Upper lobe of right lung (tissue), 1 donor: Measurements from ENCODE around the gene CATSPERD. TPM values are rescaled to one million over a fixed set of nuclear protein-coding genes. Genes with fewer than 3 reads are reported as not detected.
A peak's percentile ranks its signal among the peaks of the same experiment; 100 is the strongest.

Experiments used
- ATAC-seq: fragments of 200-7000 bp; cut with Tn5 transposase; one replicate; pipeline ENCODE4 v1.9.1; 2020; ENCODE audit warnings: mild to moderate bottlenecking, moderate library complexity
- DNase-seq: peaks from one replicate; pipeline ENCODE4 v3.0.0-alpha.2; 2020
- H3K27ac ChIP-seq: fragments of 200-600 bp; one replicate; pipeline ENCODE4 v1.8.0; 2022
- H3K27me3 ChIP-seq: fragments of 200-600 bp; one replicate; pipeline ENCODE4 v1.8.0; 2022; ENCODE audit warnings: mild to moderate bottlenecking
- H3K36me3 ChIP-seq: fragments of 200-600 bp; one replicate; pipeline ENCODE4 v1.8.0; 2022
- H3K4me1 ChIP-seq: fragments of 200-600 bp; one replicate; pipeline ENCODE4 v1.8.0; 2022
- H3K4me3 ChIP-seq: fragments of 200-600 bp; one replicate; pipeline ENCODE4 v1.8.0; 2022; ENCODE audit warnings: mild to moderate bottlenecking
- H3K9me3 ChIP-seq: fragments of 200-600 bp; one replicate; pipeline ENCODE4 v1.8.0; 2022
- CTCF ChIP-seq: fragments of 200-600 bp; IDR thresholded peaks from one replicate; pipeline ENCODE4 v1.8.0; 2022; ENCODE audit warnings: antibody characterized with exemption
- intact Hi-C: fragments of 100-400 bp; cut with DNase I; formaldehyde crosslinking; loops from one replicate; pipeline ENCODE4 v1.11.0; 2022
- total RNA-seq: library from RNA; stranded (reverse); fragmentation: NEBNext Ultra II Directional; extraction: Animal tissue kit (Norgen Biotek cat#: 25700); gene quantifications from one replicate; pipeline ENCODE4 v1.2.1, GENCODE V29; 2021
- donor health status: DM: no; HTN: yes; CAD: no; lungs with severe emphysema.

Gene CATSPERD
- total RNA-seq, 1 donor from 2014 or later, result not detected

GRCh38 chr19:5814123-5814851 is 93.8 kb downstream of the CATSPERD start:
- intact Hi-C loops, result no loop called here
- TF ChIP-seq CTCF, result no peak
- no peak for ATAC-seq
- no peaks in the 10 kb centered on the region for H3K9me3 ChIP-seq
- H3K27ac ChIP-seq, result no peak overlapping the region
- no peaks in the 10 kb centered on the region for H3K4me1 ChIP-seq
- no peak overlapping the region for H3K4me3 ChIP-seq
- DNase-seq, result no peak
- no peaks in the 10 kb centered on the region for H3K36me3 ChIP-seq
- no peaks in the 10 kb centered on the region for H3K27me3 ChIP-seq

GRCh38 chr19:5814852-5815246 is 94.4 kb downstream of the CATSPERD start:
- TF ChIP-seq CTCF, result no peak
- ATAC-seq (peak; percentile 36), DNase-seq (no peak)
- no peak overlapping the region for H3K4me3 ChIP-seq
- H3K36me3 ChIP-seq, result no peaks in the 10 kb centered on the region
- H3K4me1 ChIP-seq, result no peaks in the 10 kb centered on the region
- no peaks in the 10 kb centered on the region for H3K27me3 ChIP-seq
- intact Hi-C loops, result no loop called here
- no peaks in the 10 kb centered on the region for H3K9me3 ChIP-seq
- H3K27ac ChIP-seq, result no peak overlapping the region

GRCh38 chr19:5817218-5817617 is 96.8 kb downstream of the CATSPERD start:
- intact Hi-C loops, result no loop called here
- no peak for ATAC-seq

GRCh38 chr19:5818594-5818993 is 98.2 kb downstream of the CATSPERD start:
- ATAC-seq (no peak), DNase-seq (no peak)
- Histone ChIP-seq H3K27me3 (no peaks in the 10 kb centered on the region), H3K4me1 (no peaks in the 10 kb centered on the region), H3K27ac (no peak overlapping the region), H3K9me3 (no peaks in the 10 kb centered on the region), H3K36me3 (no peaks in the 10 kb centered on the region), H3K4me3 (no peak overlapping the region)
- intact Hi-C loops, result no loop called here
- TF ChIP-seq CTCF, result no peak

More at GRCh38 chr19:5817218-5817617, 96.8 kb downstream of the CATSPERD start:
- no peak for DNase-seq
- H3K27ac ChIP-seq, result no peak overlapping the region
- H3K9me3 ChIP-seq, result no peaks in the 10 kb centered on the region
- H3K27me3 ChIP-seq, result no peaks in the 10 kb centered on the region
- H3K4me3 ChIP-seq, result no peak overlapping the region
- H3K36me3 ChIP-seq, result no peaks in the 10 kb centered on the region
- no peak for TF ChIP-seq CTCF
- H3K4me1 ChIP-seq, result no peaks in the 10 kb centered on the region

GRCh38 chr19:5820785-5821184 is 100.3 kb downstream of the CATSPERD start:
- ATAC-seq (no peak), DNase-seq (no peak)
- intact Hi-C loops, result no loop called here
- Histone ChIP-seq H3K36me3 (no peaks in the 10 kb centered on the region), H3K4me1 (no peaks in the 10 kb centered on the region), H3K27ac (no peak overlapping the region), H3K27me3 (no peaks in the 10 kb centered on the region), H3K9me3 (no peaks in the 10 kb centered on the region), H3K4me3 (no peak overlapping the region)
- TF ChIP-seq CTCF, result no peak
